ENCODE results near the gene NDUFS1.
"Not testable (repeated sequence)": the region's sequence is repeated elsewhere in the genome, so short reads cannot be mapped to it uniquely, and the experiment has no call there.

NDUFS1 gene

GRCh38 chr2:206159346-206160124 is at the start of gene NDUFS1, which contains the start of gene EEF1B2:
TSS of gene NDUFS1 (minus strand) at chr2:206159444. CDS start at chr2:206153678, 5,766 bp downstream.
TSS of gene EEF1B2 (plus strand) at chr2:206159895. CDS start at chr2:206159980, 85 bp downstream.
- no peaks in the 10 kb centered on the region for H3K27me3 ChIP-seq (ENCODE audit: insufficient read depth, low read length)
- no peaks in the 10 kb centered on the region for H3K9me3 ChIP-seq (ENCODE audit: insufficient read depth, low read depth, low read length)
- H3K36me3 ChIP-seq (ENCODE audit: insufficient read depth, low read depth, low read length): peaks cover 43% of the 10 kb centered on the region
- peak within 1 kb of the TSS; percentile 35 for H3K27ac ChIP-seq (ENCODE audit: low read length)
- H3K9ac ChIP-seq (ENCODE audit: low read depth, low read length): peak within 1 kb of the TSS; percentile 99
- peaks cover 7% of the 10 kb centered on the region; the same call in 1 of the 2 replicates for H3K4me1 ChIP-seq (ENCODE audit: insufficient read depth, low read length)
- H3K4me3 ChIP-seq (ENCODE audit: low read length): peak within 1 kb of the TSS; percentile 91

- no peak overlapping the region for H3K9ac ChIP-seq (ENCODE audit: low read depth, low read length)
- H3K4me1 ChIP-seq (ENCODE audit: insufficient read depth, low read length): peaks cover 21% of the 10 kb centered on the region
- no peak overlapping the region for H3K4me3 ChIP-seq (ENCODE audit: low read length)
- H3K9me3 ChIP-seq (ENCODE audit: insufficient read depth, low read depth, low read length): no peaks in the 10 kb centered on the region
- H3K27ac ChIP-seq (ENCODE audit: low read length): no peak overlapping the region
- no peaks in the 10 kb centered on the region for H3K27me3 ChIP-seq (ENCODE audit: insufficient read depth, low read length)
- H3K36me3 ChIP-seq (ENCODE audit: insufficient read depth, low read depth, low read length): no peaks in the 10 kb centered on the region
These were observed 49.7 kb upstream of the NDUFS1 start for GRCh38 chr2:206208900-206209299.

DNA sequence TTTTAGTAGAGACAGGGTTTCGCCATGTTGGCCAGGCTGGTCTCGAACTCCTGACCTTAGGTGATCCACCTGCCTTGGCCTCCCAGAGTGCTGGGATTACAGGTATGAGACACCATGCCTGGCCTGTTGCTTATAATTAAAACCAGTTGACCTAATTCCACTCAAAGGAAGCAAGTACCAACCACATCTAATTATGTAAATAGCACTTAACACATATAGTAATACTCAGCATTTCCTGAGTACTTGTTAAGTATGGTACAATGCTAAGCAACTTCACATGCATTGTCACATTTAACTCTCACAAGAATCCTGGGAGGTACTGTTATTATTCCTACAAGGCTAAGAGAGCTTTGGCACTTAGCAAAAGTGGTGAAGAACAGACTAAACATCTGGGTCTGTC is 48.1 kb upstream of the NDUFS1 start:
- not testable (repeated sequence) for H3K9ac ChIP-seq (ENCODE audit: low read depth, low read length); H3K27me3 ChIP-seq (ENCODE audit: insufficient read depth, low read length); H3K36me3 ChIP-seq (ENCODE audit: insufficient read depth, low read depth, low read length); H3K4me3 ChIP-seq (ENCODE audit: low read length); H3K9me3 ChIP-seq (ENCODE audit: insufficient read depth, low read depth, low read length); H3K4me1 ChIP-seq (ENCODE audit: insufficient read depth, low read length); H3K27ac ChIP-seq (ENCODE audit: low read length)

- Histone ChIP-seq H3K36me3 (ENCODE audit: insufficient read depth, low read depth, low read length) (no peaks in the 10 kb centered on the region), H3K27me3 (ENCODE audit: insufficient read depth, low read length) (no peaks in the 10 kb centered on the region), H3K9me3 (ENCODE audit: insufficient read depth, low read depth, low read length) (no peaks in the 10 kb centered on the region), H3K4me1 (ENCODE audit: insufficient read depth, low read length) (peaks cover 12% of the 10 kb centered on the region; the same call in 1 of the 2 replicates), H3K27ac (ENCODE audit: low read length) (no peak overlapping the region), H3K4me3 (ENCODE audit: low read length) (no peak overlapping the region), H3K9ac (ENCODE audit: low read depth, low read length) (no peak overlapping the region)
These were observed 45.5 kb upstream of the NDUFS1 start for GRCh38 chr2:206204710-206205109.

GRCh38 chr2:206203331-206203730 is 44.1 kb upstream of the NDUFS1 start:
- Histone ChIP-seq H3K36me3 (ENCODE audit: insufficient read depth, low read depth, low read length) (no peaks in the 10 kb centered on the region), H3K27me3 (ENCODE audit: insufficient read depth, low read length) (no peaks in the 10 kb centered on the region), H3K4me1 (ENCODE audit: insufficient read depth, low read length) (peaks cover 12% of the 10 kb centered on the region; the same call in 1 of the 2 replicates), H3K4me3 (ENCODE audit: low read length) (no peak overlapping the region), H3K27ac (ENCODE audit: low read length) (no peak overlapping the region), H3K9ac (ENCODE audit: low read depth, low read length) (no peak overlapping the region), H3K9me3 (ENCODE audit: insufficient read depth, low read depth, low read length) (no peaks in the 10 kb centered on the region)

- Histone ChIP-seq H3K9ac (ENCODE audit: low read depth, low read length) (no peak overlapping the region), H3K27me3 (ENCODE audit: insufficient read depth, low read length) (no peaks in the 10 kb centered on the region), H3K4me1 (ENCODE audit: insufficient read depth, low read length) (peaks cover 12% of the 10 kb centered on the region; the same call in 1 of the 2 replicates), H3K9me3 (ENCODE audit: insufficient read depth, low read depth, low read length) (no peaks in the 10 kb centered on the region), H3K36me3 (ENCODE audit: insufficient read depth, low read depth, low read length) (no peaks in the 10 kb centered on the region), H3K27ac (ENCODE audit: low read length) (no peak overlapping the region), H3K4me3 (ENCODE audit: low read length) (no peak overlapping the region)
These were observed 43.2 kb upstream of the NDUFS1 start for GRCh38 chr2:206202446-206202845.

- Histone ChIP-seq H3K36me3 (ENCODE audit: insufficient read depth, low read depth, low read length) (no peaks in the 10 kb centered on the region), H3K4me3 (ENCODE audit: low read length) (0 out of 2 replicates have a peak overlapping the region, but pooled peaks have one; percentile 2), H3K27me3 (ENCODE audit: insufficient read depth, low read length) (no peaks in the 10 kb centered on the region), H3K4me1 (ENCODE audit: insufficient read depth, low read length) (peaks cover 12% of the 10 kb centered on the region; the same call in 1 of the 2 replicates), H3K9ac (ENCODE audit: low read depth, low read length) (no peak overlapping the region; the same call in 1 of the 2 replicates), H3K27ac (ENCODE audit: low read length) (peak overlapping the region; percentile 36), H3K9me3 (ENCODE audit: insufficient read depth, low read depth, low read length) (no peaks in the 10 kb centered on the region)
These were observed 42.0 kb upstream of the NDUFS1 start for GRCh38 chr2:206201075-206201848.

GRCh38 chr2:206198677-206199076 is 39.4 kb upstream of the NDUFS1 start:
- peaks cover 12% of the 10 kb centered on the region; the same call in 1 of the 2 replicates for H3K4me1 ChIP-seq (ENCODE audit: insufficient read depth, low read length)

GRCh38 chr2:206193671-206194357 is 34.6 kb upstream of the NDUFS1 start:
- no peak overlapping the region for H3K9ac ChIP-seq (ENCODE audit: low read depth, low read length)
- no peak overlapping the region for H3K27ac ChIP-seq (ENCODE audit: low read length)
- H3K36me3 ChIP-seq (ENCODE audit: insufficient read depth, low read depth, low read length): no peaks in the 10 kb centered on the region
- no peaks in the 10 kb centered on the region for H3K27me3 ChIP-seq (ENCODE audit: insufficient read depth, low read length)
- no peak overlapping the region for H3K4me3 ChIP-seq (ENCODE audit: low read length)
- no peaks in the 10 kb centered on the region for H3K4me1 ChIP-seq (ENCODE audit: insufficient read depth, low read length)
- H3K9me3 ChIP-seq (ENCODE audit: insufficient read depth, low read depth, low read length): no peaks in the 10 kb centered on the region

More at GRCh38 chr2:206198677-206199076, 39.4 kb upstream of the NDUFS1 start:
- Histone ChIP-seq H3K4me3 (ENCODE audit: low read length) (no peak overlapping the region), H3K27me3 (ENCODE audit: insufficient read depth, low read length) (no peaks in the 10 kb centered on the region), H3K36me3 (ENCODE audit: insufficient read depth, low read depth, low read length) (no peaks in the 10 kb centered on the region), H3K27ac (ENCODE audit: low read length) (no peak overlapping the region), H3K9ac (ENCODE audit: low read depth, low read length) (no peak overlapping the region), H3K9me3 (ENCODE audit: insufficient read depth, low read depth, low read length) (no peaks in the 10 kb centered on the region)

DNA sequence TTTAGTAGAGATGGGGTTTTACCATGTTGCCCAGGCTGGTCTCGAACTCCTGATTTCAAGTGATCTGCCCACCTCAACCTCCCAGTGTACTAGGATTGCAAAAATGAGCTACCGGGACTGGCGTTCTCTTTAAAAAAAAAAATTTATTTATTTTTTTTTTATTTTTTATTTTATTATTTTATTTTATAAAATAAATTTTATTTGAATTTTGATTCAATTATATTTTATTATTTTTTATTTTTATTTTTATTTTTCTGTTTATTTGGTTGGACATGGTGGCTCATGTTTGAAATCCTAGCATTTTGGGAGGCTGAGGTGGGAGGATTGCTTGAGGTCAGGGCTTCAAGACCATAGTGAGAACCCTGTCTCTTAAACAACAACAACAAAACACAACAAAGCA is 32.9 kb upstream of the NDUFS1 start:
- Histone ChIP-seq H3K36me3 (ENCODE audit: insufficient read depth, low read depth, low read length) (no peaks in the 10 kb centered on the region), H3K9ac (ENCODE audit: low read depth, low read length) (no peak overlapping the region), H3K4me3 (ENCODE audit: low read length) (no peak overlapping the region), H3K27me3 (ENCODE audit: insufficient read depth, low read length) (no peaks in the 10 kb centered on the region), H3K9me3 (ENCODE audit: insufficient read depth, low read depth, low read length) (no peaks in the 10 kb centered on the region), H3K4me1 (ENCODE audit: insufficient read depth, low read length) (no peaks in the 10 kb centered on the region), H3K27ac (ENCODE audit: low read length) (no peak overlapping the region)

GRCh38 chr2:206190689-206191088 is 31.4 kb upstream of the NDUFS1 start:
- Histone ChIP-seq H3K36me3 (ENCODE audit: insufficient read depth, low read depth, low read length) (no peaks in the 10 kb centered on the region), H3K27ac (ENCODE audit: low read length) (no peak overlapping the region), H3K4me3 (ENCODE audit: low read length) (no peak overlapping the region), H3K4me1 (ENCODE audit: insufficient read depth, low read length) (no peaks in the 10 kb centered on the region), H3K9me3 (ENCODE audit: insufficient read depth, low read depth, low read length) (no peaks in the 10 kb centered on the region), H3K27me3 (ENCODE audit: insufficient read depth, low read length) (no peaks in the 10 kb centered on the region), H3K9ac (ENCODE audit: low read depth, low read length) (no peak overlapping the region)
